HEK293T (cell line): ENCODE results near the gene SLC37A2.

Experiments
- ELF4 ChIP-seq: fragments of 450-650 bp; IDR thresholded peaks from 2 replicates; pipeline ENCODE4 v1.6.1; 2017; ENCODE audit warnings: antibody characterized with exemption
- SP1 ChIP-seq: fragments of 450-650 bp; IDR thresholded peaks from 2 replicates; pipeline ENCODE4 v1.6.1; 2017

- TF ChIP-seq SP1 (no peak), ELF4 (no peak)
Observed at GRCh38 chr11:125092669-125093068, 29.6 kb downstream of the SLC37A2 start.
